GM19328 (cell line): ENCODE results near the gene OTOP3.
"Not testable (repeated sequence)": the region's sequence is repeated elsewhere in the genome, so short reads cannot be mapped to it uniquely, and the experiment has no call there.

Experiments used
- ATAC-seq: cut with Tn5 transposase; IDR thresholded peaks from one replicate; pipeline ENCODE4 v1.9.1; 2021; ENCODE audit warnings: mild to moderate bottlenecking, moderate library complexity; ENCODE audit not compliant: unreplicated experiment

OTOP3 gene

GRCh38 chr17:74935585-74936469 lies at the start of gene OTOP3:
Gene OTOP3 (plus strand): TSS chr17:74935898. CDS start chr17:74935922, 24 bp downstream.
- no peak for ATAC-seq

DNA sequence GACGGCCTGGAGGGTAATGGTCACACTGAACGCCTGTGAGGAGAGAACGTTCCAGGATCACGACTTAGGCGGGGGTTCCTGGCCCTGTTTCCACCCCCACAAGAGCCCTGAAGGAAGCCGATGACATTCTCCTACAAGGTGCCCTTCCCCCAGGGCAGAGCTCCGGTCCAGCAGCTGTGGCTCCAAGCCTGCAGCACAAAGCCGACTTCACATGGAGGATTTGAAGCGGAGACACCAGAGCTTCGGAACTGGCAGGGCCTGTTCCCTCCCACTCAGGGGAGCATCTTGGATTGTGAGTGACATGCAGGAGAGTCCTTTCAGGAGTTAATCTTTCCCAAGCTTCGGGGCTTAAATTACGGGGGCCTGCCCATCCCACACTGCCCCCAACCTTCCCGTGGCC lies 47.2 kb upstream of the OTOP3 start:
- ATAC-seq: no peak

GRCh38 chr17:74890554-74890953 lies 45.1 kb upstream of the OTOP3 start:
- ATAC-seq: no peak

- ATAC-seq: no peak
Observed at GRCh38 chr17:74892013-74892841, 43.5 kb upstream of the OTOP3 start.

GRCh38 chr17:74892974-74893911 lies 42.5 kb upstream of the OTOP3 start, which contains the start of gene FADS6:
Gene FADS6 (minus strand): TSS chr17:74893633. CDS start chr17:74893595, 38 bp downstream.
- no peak for ATAC-seq

GRCh38 chr17:74893936-74894671 lies 41.6 kb upstream of the OTOP3 start:
- no peak for ATAC-seq

DNA sequence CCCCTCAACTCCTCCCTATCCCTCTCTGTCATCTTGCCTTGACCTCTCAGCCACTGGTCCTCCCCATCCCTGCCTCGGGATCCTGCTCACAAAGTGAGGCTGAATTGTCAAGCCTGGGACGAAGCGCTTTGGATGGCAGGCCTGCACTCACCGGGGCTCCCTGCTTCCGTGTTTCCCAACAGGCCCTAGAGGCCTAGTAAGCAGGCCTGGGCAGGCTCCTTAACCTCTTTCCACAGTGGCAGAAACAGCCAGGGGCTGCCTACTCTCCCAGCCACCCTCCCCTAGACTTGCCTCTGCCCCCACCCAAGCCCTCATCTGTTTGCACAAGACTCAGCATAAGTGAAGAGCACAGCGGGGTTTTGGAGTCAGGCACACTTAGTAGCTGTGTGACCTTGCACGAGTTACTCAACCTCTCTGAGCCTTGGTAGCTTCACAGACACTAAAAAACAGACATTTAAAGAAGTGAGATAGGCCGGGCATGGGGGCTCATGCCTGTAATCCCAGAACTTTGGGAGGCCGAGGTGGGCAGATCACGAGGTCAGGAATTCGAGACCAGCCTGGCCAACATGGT lies 37.2 kb upstream of the OTOP3 start:
- ATAC-seq: no peak

DNA sequence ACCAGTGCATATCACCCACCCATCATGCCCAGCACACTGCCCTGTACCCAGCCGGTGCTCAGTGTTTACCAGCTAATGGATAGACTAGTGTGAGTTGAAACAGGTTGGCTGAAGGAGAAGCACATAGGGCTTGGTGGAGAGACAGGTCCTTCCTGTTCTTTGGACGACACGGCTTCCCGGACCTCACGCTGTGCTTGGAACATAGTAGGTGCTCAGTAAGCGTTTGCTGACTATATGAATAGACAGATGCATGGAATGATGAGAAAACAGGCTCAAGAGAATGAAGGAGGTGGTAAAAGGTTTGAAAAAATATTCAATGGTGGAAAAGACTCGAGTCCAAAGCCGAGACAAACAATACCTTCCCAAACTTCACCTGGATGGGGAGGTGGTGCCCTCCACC lies 35.5 kb upstream of the OTOP3 start:
- ATAC-seq: no peak

GRCh38 chr17:74901353-74902135 lies 34.2 kb upstream of the OTOP3 start:
- ATAC-seq: no peak

GRCh38 chr17:74903034-74903433 lies 32.7 kb upstream of the OTOP3 start:
- ATAC-seq: no peak

- ATAC-seq: no peak
Observed at GRCh38 chr17:74903671-74904070, 32.0 kb upstream of the OTOP3 start.

DNA sequence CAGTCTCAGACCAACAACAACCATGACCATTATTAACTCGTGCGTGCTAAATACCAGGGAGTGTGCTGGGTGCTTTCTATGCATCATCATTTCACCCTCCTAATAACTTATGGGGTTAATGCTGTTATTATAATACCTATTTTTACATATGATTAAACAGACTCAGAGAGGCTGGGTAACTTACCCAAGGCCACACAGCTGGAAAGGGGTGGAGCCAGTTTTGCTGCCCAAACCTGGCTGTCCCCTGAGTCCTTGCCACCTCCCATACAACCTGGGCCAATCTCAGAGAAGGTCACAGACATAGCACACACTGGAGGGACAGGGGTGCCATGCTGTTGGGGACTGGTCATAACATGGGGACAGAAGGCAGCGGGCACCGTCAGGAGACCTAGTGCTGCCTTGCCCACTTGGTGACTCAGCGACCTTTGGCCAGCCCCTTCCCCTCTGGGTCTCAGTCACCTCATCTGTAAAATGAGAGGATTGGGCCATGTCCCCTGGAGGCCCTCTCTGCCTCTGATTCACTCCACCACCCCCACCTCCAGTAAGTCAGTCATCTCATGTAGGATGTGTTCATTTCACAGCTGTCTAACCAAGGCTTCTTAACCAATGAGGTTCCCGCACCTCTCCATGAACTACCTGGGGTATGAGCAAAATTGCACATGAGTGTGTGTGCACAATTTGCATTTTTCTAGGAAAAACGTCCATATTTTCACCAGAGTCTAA lies 30.9 kb upstream of the OTOP3 start:
- no peak for ATAC-seq

GRCh38 chr17:74906214-74906793 lies 29.4 kb upstream of the OTOP3 start:
- not testable (repeated sequence) for ATAC-seq

DNA sequence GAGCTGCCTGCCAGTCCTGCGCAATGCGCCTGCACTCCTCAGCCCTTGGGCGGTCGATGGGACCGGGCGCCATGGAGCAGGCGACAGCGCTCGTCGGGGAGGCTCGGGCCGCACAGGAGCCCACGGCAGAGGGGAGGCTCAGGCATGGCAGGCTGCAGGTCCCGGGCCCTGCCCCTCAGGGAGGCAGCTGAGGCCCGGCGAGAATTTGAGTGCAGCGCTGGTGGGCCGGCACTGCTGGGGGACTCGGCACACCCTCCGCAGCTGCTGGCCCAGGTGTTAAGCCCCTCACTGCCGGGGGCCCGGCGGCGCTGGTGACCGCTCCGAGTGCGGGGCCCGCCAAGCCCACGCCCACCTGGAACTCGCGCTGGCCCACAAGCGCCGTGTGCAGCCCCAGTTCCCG lies 28.7 kb upstream of the OTOP3 start:
- ATAC-seq: no peak

GRCh38 chr17:74909097-74909496 lies 26.6 kb upstream of the OTOP3 start:
- not testable (repeated sequence) for ATAC-seq

- not testable (repeated sequence) for ATAC-seq
Observed at GRCh38 chr17:74911423-74911822, 24.3 kb upstream of the OTOP3 start.

GRCh38 chr17:74916136-74916850 lies 19.4 kb upstream of the OTOP3 start:
- ATAC-seq: no peak
